ENCODE measurements around the gene CHD1. TPM values are rescaled to one million over a fixed set of nuclear protein-coding genes. Genes with fewer than 3 reads are reported as not detected.

CHD1 gene
- 10 to 100 TPM; 44.5 to 46.0 TPM for total RNA-seq

GRCh38 chr5:98928873-98929709 is at the start of gene CHD1:
Gene CHD1 (minus strand): TSS chr5:98929007. CDS start chr5:98926386, 2,621 bp downstream.
- no peaks in the 10 kb centered on the region for H3K9me3 Mint-ChIP-seq (ENCODE audit: insufficient read depth)
- H3K27me3 Mint-ChIP-seq (ENCODE audit: low read depth): no peaks in the 10 kb centered on the region
- ATAC-seq: peak; percentile 66
- H3K36me3 Mint-ChIP-seq (ENCODE audit: low read depth): peaks cover 44% of the 10 kb centered on the region
- H3K4me3 Mint-ChIP-seq: peak within 1 kb of the TSS; percentile 95
- H3K27ac Mint-ChIP-seq: peak within 1 kb of the TSS; percentile 100
- DNase-seq: peak; percentile 94
- ChIA-PET CTCF (interaction anchor here (1.5 to 2.1 kb wide), 3 partner anchors 11 to 131 kb away, joined by 3 to 10 read pairs (median 8); no protein-coding TSS in a partner anchor), POLR2A (interaction anchor here (0.6 to 2.5 kb wide), 20 partner anchors 9 to 1397 kb away, joined by 3 to 24 read pairs (median 5); no protein-coding TSS in a partner anchor)
- H3K4me1 Mint-ChIP-seq (ENCODE audit: low read depth): peaks cover 56% of the 10 kb centered on the region

GRCh38 chr5:98978528-98978927 is 49.7 kb upstream of the CHD1 start:
- Mint-ChIP-seq H3K27ac (no peak overlapping the region), H3K9me3 (ENCODE audit: insufficient read depth) (no peaks in the 10 kb centered on the region), H3K4me3 (no peak overlapping the region), H3K27me3 (ENCODE audit: low read depth) (no peaks in the 10 kb centered on the region), H3K36me3 (ENCODE audit: low read depth) (no peaks in the 10 kb centered on the region), H3K4me1 (ENCODE audit: low read depth) (peaks cover 12% of the 10 kb centered on the region)
- ATAC-seq (no peak), DNase-seq (no peak)
- ChIA-PET CTCF (no interaction called here), POLR2A (no interaction called here)

DNA sequence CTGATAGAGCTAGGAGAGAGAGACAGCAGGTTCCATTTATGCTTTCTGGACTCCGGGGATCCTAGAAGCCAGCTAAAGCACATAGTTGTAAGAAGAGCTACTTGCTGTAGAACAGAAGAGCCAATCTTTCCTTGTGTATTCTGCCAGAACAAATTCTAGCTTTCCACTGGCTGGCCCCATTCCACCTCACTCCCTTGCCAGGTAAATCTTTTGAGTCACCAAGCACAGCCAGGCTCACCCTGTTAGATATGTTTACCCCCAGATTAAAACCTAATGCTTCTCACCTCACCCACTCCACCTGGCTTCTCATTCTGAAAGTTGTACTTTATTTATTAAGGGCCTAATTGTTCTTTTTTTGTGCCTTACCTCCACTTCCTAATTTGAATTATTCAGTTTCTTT is 48.9 kb upstream of the CHD1 start:
- ChIA-PET CTCF (no interaction called here), POLR2A (no interaction called here)
- ATAC-seq: no peak
- H3K27me3 Mint-ChIP-seq (ENCODE audit: low read depth): peaks cover 2% of the 10 kb centered on the region
- H3K4me3 Mint-ChIP-seq: no peak overlapping the region
- DNase-seq: no peak
- no peak overlapping the region for H3K27ac Mint-ChIP-seq
- no peaks in the 10 kb centered on the region for H3K36me3 Mint-ChIP-seq (ENCODE audit: low read depth)
- no peaks in the 10 kb centered on the region for H3K9me3 Mint-ChIP-seq (ENCODE audit: insufficient read depth)
- H3K4me1 Mint-ChIP-seq (ENCODE audit: low read depth): peaks cover 12% of the 10 kb centered on the region

DNA sequence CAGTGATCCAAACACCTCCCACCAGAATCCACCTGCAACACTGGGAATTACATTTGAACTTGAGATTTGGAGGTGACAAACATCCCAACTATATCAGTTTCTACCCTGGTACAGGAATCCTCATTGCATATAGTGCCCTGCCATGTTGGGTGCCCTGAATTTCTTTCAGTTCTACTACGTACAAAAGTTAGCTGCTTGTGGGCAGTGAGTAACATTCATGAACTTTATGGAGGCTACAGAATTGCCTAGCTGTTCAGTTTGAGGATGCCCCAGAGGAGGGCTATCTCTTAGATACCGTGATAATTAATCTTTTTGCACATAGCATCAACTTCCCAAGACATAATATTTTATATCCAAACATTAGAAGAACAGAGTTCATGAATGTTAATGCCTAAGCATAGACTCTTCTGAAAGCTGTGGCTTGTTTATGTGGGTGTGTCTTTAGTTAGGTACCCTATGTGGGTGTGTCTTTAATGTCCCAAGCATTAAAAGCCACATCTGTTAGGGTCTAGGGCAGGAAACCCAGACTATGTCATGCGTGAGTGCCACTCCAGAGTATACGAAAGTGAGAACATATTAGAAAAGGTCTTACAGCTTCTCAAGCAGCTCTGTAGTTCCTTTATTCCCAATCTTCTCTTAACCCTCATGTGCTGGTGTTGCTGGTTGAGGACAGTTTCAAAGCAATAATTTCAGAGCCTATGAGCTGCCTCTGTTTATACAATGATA is 47.0 kb upstream of the CHD1 start:
- peaks cover 6% of the 10 kb centered on the region for H3K27me3 Mint-ChIP-seq (ENCODE audit: low read depth)
- H3K4me1 Mint-ChIP-seq (ENCODE audit: low read depth): peaks cover 12% of the 10 kb centered on the region
- no peak overlapping the region for H3K27ac Mint-ChIP-seq
- ChIA-PET POLR2A (no interaction called here), CTCF (no interaction called here)
- ATAC-seq (no peak), DNase-seq (no peak)
- H3K36me3 Mint-ChIP-seq (ENCODE audit: low read depth): no peaks in the 10 kb centered on the region
- H3K9me3 Mint-ChIP-seq (ENCODE audit: insufficient read depth): no peaks in the 10 kb centered on the region
- H3K4me3 Mint-ChIP-seq: no peak overlapping the region

DNA sequence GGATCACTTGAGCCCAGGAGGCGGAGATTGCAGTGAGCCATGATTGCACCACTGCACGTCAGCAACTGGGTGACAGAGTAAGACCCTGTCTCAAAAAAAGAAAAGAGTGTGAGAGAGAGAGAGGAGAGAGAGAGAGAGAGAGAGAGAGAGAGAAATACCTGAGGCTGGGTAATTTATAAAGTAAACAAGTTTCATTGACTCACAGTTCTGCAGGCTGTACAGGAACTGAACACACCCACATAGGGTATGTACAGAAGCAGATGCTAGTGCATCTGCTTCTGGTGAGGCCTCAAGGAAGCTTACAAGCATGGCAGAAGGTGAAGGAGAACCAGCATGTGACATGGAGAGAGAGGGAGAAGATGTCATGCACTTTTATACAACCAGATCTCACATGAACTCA is 46.4 kb upstream of the CHD1 start:
- Mint-ChIP-seq H3K36me3 (ENCODE audit: low read depth) (no peaks in the 10 kb centered on the region), H3K27ac (no peak overlapping the region), H3K27me3 (ENCODE audit: low read depth) (peaks cover 6% of the 10 kb centered on the region), H3K4me3 (no peak overlapping the region), H3K9me3 (ENCODE audit: insufficient read depth) (no peaks in the 10 kb centered on the region), H3K4me1 (ENCODE audit: low read depth) (peaks cover 12% of the 10 kb centered on the region)
- ChIA-PET CTCF (no interaction called here), POLR2A (no interaction called here)
- DNase-seq (no peak), ATAC-seq (no peak)

- DNase-seq (no peak), ATAC-seq (no peak)
- Mint-ChIP-seq H3K27ac (no peak overlapping the region), H3K27me3 (ENCODE audit: low read depth) (peaks cover 6% of the 10 kb centered on the region), H3K4me3 (no peak overlapping the region), H3K36me3 (ENCODE audit: low read depth) (no peaks in the 10 kb centered on the region), H3K4me1 (ENCODE audit: low read depth) (no peaks in the 10 kb centered on the region), H3K9me3 (ENCODE audit: insufficient read depth) (peaks cover 4% of the 10 kb centered on the region)
- CTCF ChIA-PET: interaction anchor here (0.6 to 1.2 kb wide), 3 partner anchors 17 to 201 kb away, joined by 3 read pairs; no protein-coding TSS in a partner anchor
- POLR2A ChIA-PET: no interaction called here
These were observed 40.6 kb upstream of the CHD1 start for GRCh38 chr5:98969400-98969799.

- Mint-ChIP-seq H3K9me3 (ENCODE audit: insufficient read depth) (peaks cover 4% of the 10 kb centered on the region), H3K4me3 (no peak overlapping the region), H3K27ac (no peak overlapping the region), H3K4me1 (ENCODE audit: low read depth) (peaks cover 4% of the 10 kb centered on the region), H3K36me3 (ENCODE audit: low read depth) (no peaks in the 10 kb centered on the region), H3K27me3 (ENCODE audit: low read depth) (peaks cover 4% of the 10 kb centered on the region)
- POLR2A ChIA-PET: no interaction called here
- DNase-seq (no peak), ATAC-seq (no peak)
- CTCF ChIA-PET: interaction anchor here (1.2 kb wide), 1 partner anchor 61 kb away, joined by 3 read pairs; no protein-coding TSS in a partner anchor
These were observed 39.3 kb upstream of the CHD1 start for GRCh38 chr5:98968056-98968564.

GRCh38 chr5:98965226-98965625 is 36.4 kb upstream of the CHD1 start:
- Mint-ChIP-seq H3K9me3 (ENCODE audit: insufficient read depth) (peaks cover 4% of the 10 kb centered on the region), H3K27ac (no peak overlapping the region), H3K4me1 (ENCODE audit: low read depth) (peaks cover 4% of the 10 kb centered on the region), H3K4me3 (no peak overlapping the region), H3K36me3 (ENCODE audit: low read depth) (no peaks in the 10 kb centered on the region), H3K27me3 (ENCODE audit: low read depth) (no peaks in the 10 kb centered on the region)
- ATAC-seq (no peak), DNase-seq (no peak)
- ChIA-PET CTCF (interaction anchor here (1.1 kb wide), 1 partner anchor 39 kb away, joined by 3 read pairs; no protein-coding TSS in a partner anchor), POLR2A (no interaction called here)

GRCh38 chr5:98964621-98965020 is 35.8 kb upstream of the CHD1 start:
- no peaks in the 10 kb centered on the region for H3K27me3 Mint-ChIP-seq (ENCODE audit: low read depth)
- CTCF ChIA-PET: no interaction called here
- DNase-seq (no peak), ATAC-seq (no peak)
- peaks cover 4% of the 10 kb centered on the region for H3K4me1 Mint-ChIP-seq (ENCODE audit: low read depth)
- peaks cover 4% of the 10 kb centered on the region for H3K9me3 Mint-ChIP-seq (ENCODE audit: insufficient read depth)
- H3K36me3 Mint-ChIP-seq (ENCODE audit: low read depth): no peaks in the 10 kb centered on the region
- H3K4me3 Mint-ChIP-seq: no peak overlapping the region
- POLR2A ChIA-PET: no interaction called here
- no peak overlapping the region for H3K27ac Mint-ChIP-seq

- H3K36me3 Mint-ChIP-seq (ENCODE audit: low read depth): no peaks in the 10 kb centered on the region
- no peak overlapping the region for H3K4me3 Mint-ChIP-seq
- peaks cover 4% of the 10 kb centered on the region for H3K9me3 Mint-ChIP-seq (ENCODE audit: insufficient read depth)
- peaks cover 4% of the 10 kb centered on the region for H3K4me1 Mint-ChIP-seq (ENCODE audit: low read depth)
- CTCF ChIA-PET: no interaction called here
- ATAC-seq (no peak), DNase-seq (no peak)
- no peak overlapping the region for H3K27ac Mint-ChIP-seq
- POLR2A ChIA-PET: no interaction called here
- H3K27me3 Mint-ChIP-seq (ENCODE audit: low read depth): no peaks in the 10 kb centered on the region
These were observed 34.2 kb upstream of the CHD1 start for GRCh38 chr5:98963019-98963418.

GRCh38 chr5:98962587-98962986 is 33.8 kb upstream of the CHD1 start:
- ATAC-seq: no peak
- Mint-ChIP-seq H3K36me3 (ENCODE audit: low read depth) (no peaks in the 10 kb centered on the region), H3K27me3 (ENCODE audit: low read depth) (no peaks in the 10 kb centered on the region), H3K27ac (no peak overlapping the region), H3K4me3 (no peak overlapping the region), H3K9me3 (ENCODE audit: insufficient read depth) (peaks cover 4% of the 10 kb centered on the region), H3K4me1 (ENCODE audit: low read depth) (peaks cover 4% of the 10 kb centered on the region)
- POLR2A ChIA-PET: no interaction called here
- CTCF ChIA-PET: no interaction called here
- no peak for DNase-seq

DNA sequence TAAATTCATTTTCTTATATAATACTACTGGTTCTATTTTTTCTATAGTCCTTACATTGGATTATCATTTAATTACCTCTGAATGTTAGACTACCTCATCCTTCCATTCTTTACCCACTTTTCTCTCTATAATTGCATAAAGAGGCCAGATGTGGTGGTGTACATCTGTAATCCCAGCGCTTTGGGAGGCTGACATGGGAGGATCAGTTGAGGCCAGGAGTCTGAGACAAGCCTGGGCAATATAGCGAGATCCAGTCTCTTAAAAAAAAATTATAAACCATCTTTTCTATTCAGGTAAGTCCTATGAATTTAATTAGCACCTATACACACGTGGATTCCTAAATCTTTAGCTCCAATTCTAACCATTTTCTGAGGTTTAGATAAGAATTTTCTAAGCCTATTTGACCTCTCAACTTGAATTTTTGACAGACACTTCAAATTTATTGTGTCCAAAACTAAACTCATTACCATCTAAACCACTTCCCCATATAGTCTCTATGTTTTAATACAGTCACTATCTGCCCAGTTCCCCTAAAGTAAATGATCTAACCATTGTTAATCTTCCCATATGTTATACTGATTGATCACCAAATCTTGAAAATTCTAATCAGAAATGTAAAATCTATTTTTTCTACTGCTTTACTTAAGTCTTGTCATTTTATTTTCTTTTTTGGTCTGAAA is 33.0 kb upstream of the CHD1 start:
- peaks cover 4% of the 10 kb centered on the region for H3K4me1 Mint-ChIP-seq (ENCODE audit: low read depth)
- H3K9me3 Mint-ChIP-seq (ENCODE audit: insufficient read depth): peaks cover 4% of the 10 kb centered on the region
- H3K27ac Mint-ChIP-seq: no peak overlapping the region
- CTCF ChIA-PET: no interaction called here
- H3K36me3 Mint-ChIP-seq (ENCODE audit: low read depth): no peaks in the 10 kb centered on the region
- H3K4me3 Mint-ChIP-seq: no peak overlapping the region
- DNase-seq: no peak
- ATAC-seq: no peak
- H3K27me3 Mint-ChIP-seq (ENCODE audit: low read depth): no peaks in the 10 kb centered on the region
- POLR2A ChIA-PET: no interaction called here
